SU-DHL-6 (cell line): ENCODE data around the gene COG6.

Experiments used
- CTCF ChIP-seq: fragments of 200-600 bp; sonication (generic); IDR thresholded peaks from one replicate; pipeline ENCODE4 v1.5.1; 2017; ENCODE audit warnings: antibody characterized with exemption, mild to moderate bottlenecking, low read length, moderate library complexity; ENCODE audit not compliant: insufficient read depth, poor library complexity, severe bottlenecking
- EZH2phosphoT487 ChIP-seq: fragments of 200-600 bp; sonication (generic), shearing (Covaris generic); conservative IDR thresholded peaks from 2 replicates; pipeline ENCODE4 v1.6.1; 2018; ENCODE audit warnings: mild to moderate bottlenecking, antibody characterized with exemption, low read length, moderate library complexity, mixed read lengths

GRCh38 chr13:39777021-39777420, 121.6 kb downstream of the COG6 start:
- TF ChIP-seq CTCF (no peak), EZH2phosphoT487 (no peak)
